AG09319 (cell line): Measurements from ENCODE around the gene PLXNB3.

ENCODE experiments used
- DNase-seq: peaks from one replicate; pipeline ENCODE4 v3.0.0-alpha.2; 2010; ENCODE audit warnings: low read depth; ENCODE audit errors: extremely low read depth
- TF ChIP-seq, protein P1 (sequence below): IDR thresholded peaks from 2 replicates; pipeline ENCODE4 v1.5.1; 2011; ENCODE audit warnings: low read depth, mild to moderate bottlenecking, inconsistent platforms, low read length, moderate library complexity

Gene PLXNB3

GRCh38 chrX:153800746-153801145, 36.7 kb downstream of the PLXNB3 start:
- TF ChIP-seq, protein P1, sequence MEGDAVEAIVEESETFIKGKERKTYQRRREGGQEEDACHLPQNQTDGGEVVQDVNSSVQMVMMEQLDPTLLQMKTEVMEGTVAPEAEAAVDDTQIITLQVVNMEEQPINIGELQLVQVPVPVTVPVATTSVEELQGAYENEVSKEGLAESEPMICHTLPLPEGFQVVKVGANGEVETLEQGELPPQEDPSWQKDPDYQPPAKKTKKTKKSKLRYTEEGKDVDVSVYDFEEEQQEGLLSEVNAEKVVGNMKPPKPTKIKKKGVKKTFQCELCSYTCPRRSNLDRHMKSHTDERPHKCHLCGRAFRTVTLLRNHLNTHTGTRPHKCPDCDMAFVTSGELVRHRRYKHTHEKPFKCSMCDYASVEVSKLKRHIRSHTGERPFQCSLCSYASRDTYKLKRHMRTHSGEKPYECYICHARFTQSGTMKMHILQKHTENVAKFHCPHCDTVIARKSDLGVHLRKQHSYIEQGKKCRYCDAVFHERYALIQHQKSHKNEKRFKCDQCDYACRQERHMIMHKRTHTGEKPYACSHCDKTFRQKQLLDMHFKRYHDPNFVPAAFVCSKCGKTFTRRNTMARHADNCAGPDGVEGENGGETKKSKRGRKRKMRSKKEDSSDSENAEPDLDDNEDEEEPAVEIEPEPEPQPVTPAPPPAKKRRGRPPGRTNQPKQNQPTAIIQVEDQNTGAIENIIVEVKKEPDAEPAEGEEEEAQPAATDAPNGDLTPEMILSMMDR: no peak
- DNase-seq: no peak

DNA sequence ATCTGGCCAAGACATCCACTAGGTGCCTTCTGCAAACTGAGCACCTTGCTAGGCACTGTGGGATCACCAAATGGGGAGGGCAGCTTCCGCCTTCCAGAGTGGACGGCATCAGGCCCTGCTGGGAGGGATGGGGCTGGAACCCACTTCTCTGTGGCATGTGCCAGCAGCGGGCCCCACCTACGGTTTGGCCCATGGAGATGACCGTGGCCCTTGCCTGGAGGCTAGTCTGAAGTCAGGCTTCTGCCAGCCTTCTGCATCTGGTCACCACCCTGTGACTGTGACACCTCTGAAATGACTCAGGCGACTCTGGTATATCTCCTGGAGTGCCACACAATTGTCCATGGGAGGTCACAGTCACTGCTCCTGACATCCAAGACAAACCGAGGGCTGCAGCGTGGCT, 37.6 kb downstream of the PLXNB3 start:
- TF ChIP-seq, protein P1: no peak
- DNase-seq: no peak

DNA sequence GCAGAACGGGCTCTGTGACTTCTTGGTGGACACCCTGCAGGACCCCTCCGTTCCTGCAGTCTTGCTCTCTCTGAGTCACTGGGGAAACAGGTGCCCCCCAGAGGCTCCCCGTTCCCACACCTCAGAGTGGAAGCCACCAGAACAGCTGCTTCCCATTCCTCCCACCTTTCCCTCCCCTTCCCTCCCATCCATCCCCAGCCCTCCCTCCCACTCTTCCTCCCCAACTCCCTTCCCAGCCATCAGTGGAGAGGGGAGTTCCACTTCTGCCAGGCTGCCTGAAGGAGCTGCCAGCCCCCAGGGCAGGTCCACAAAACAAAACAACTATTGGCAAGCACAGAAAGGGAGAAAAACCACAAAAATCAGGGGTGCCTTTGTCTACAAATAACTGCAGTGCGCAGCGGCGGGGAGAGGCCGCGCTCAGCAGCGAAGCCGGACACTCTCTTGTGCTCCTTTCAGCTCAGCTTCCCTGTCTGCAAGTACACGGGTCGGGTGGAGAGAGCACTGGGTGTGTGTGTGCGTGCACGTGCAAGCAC, 38.5 kb downstream of the PLXNB3 start:
- TF ChIP-seq, protein P1: no peak
- DNase-seq: no peak

- DNase-seq: no peak
- TF ChIP-seq, protein P1: no peak
Measured at GRCh38 chrX:153803211-153804099, 39.4 kb downstream of the PLXNB3 start.

GRCh38 chrX:153804100-153804595, 40.1 kb downstream of the PLXNB3 start:
- no peak for DNase-seq
- TF ChIP-seq, protein P1: no peak

GRCh38 chrX:153804621-153805020, 40.6 kb downstream of the PLXNB3 start:
- TF ChIP-seq, protein P1: no peak
- DNase-seq: no peak

DNA sequence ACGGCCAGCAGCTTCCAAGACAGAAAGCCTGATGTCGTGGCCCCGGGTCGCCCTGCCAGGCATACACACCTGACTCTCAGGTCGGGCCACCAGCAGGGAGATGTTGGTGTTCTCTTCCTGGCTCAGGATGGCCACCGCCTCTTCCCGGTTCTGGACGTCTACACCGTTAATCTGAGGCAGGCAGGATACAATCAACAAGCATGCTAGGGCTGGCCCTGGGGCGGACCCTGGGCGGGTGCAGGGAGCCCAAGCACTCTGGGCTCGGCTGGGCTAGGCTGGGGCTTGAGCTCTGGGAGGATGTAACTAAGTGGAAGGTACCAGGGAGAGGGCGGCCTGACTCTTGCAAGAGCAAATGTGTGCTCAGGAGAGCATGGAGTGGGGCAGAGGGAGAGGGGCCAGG, 41.4 kb downstream of the PLXNB3 start:
- TF ChIP-seq, protein P1: no peak
- no peak for DNase-seq
